Limb (tissue), 2 donors: ENCODE data around the gene AAK1.
"Not testable (repeated sequence)": the region's sequence is repeated elsewhere in the genome, so short reads cannot be mapped to it uniquely, and the experiment has no call there.

Experiments
- DNase-seq, 2 donors: peaks; one replicate each; pipeline ENCODE4 v3.0.0-alpha.2; 2016; ENCODE audit errors: extremely low spot score in 2 of 2

The AAK1 gene

DNA sequence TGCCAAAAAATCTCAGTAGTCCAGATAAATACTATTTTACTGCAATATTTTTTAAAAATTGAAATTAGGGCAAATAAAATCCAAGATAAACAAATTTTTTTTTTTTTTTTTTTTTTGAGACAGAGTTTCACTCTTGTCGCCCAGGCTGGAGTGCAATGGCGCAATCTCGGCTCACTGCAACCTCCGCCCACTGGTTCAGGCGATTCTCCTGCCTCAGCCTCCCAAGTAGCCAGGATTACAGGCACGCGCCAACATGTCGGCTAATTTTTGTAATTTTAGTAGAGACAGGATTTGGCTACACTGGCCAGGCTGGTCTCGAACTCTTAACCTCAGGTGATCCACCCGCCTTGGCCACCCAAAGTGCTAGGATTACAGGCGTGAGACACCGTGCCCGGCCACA lies 68.2 kb downstream of the AAK1 start:
- DNase-seq, result not testable (repeated sequence)

DNA sequence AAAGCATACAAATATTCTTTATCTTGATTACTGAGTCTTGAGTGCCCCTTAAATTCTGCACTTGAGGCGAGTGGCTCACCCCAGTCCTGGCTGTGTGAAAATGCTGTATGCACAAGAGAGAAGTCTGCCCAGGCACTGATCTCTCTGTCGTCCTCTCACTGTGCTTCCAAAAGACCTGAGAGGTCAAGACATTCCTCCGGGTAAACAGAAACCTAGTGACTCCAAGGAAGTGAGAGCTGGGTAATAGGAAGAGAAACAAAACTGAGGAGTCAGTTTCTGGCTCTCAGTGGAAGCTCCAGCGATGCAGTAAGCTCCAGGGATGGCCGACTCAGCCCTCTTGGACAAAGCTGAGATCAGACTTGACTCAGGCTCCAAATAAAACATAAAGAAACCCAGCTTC lies 70.9 kb downstream of the AAK1 start:
- no peak for DNase-seq

DNA sequence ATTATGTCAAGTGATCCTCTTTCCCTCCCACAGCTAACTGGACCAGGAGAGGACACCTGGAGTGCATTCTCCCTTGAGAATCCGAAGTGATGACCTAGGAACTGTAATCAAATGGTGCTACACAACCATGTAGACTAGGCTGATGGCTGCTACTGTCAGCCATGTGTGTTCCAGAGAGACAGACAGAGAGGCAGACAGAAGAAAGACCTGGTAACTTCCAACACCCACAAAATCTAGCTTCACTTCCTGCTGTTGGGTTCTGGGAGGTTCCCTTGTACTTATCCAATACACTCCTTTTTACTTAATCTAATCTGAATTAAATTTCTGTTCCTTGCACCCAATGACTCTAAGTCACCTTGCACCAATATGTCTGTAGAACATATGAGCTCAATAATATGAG lies 72.3 kb downstream of the AAK1 start:
- DNase-seq, result no peak

DNA sequence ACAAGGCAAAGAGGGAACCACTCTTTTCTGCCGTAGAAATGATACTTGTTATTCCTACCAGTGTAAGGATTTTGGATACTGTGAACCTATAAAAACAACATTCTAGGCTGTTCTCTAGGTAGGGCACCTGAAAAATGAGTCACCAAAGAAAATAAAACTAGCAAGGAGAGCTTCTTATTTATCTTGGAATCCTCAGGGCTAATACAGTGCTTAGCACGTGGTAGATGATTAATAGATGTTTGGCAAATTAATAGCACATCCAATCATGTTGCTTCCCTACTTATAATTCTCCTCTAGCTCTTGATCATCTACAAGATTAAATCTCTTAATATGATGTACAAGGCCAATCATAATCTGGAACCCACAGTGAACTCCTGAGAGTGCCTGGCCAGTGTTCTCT lies 73.1 kb downstream of the AAK1 start:
- no peak for DNase-seq

DNA sequence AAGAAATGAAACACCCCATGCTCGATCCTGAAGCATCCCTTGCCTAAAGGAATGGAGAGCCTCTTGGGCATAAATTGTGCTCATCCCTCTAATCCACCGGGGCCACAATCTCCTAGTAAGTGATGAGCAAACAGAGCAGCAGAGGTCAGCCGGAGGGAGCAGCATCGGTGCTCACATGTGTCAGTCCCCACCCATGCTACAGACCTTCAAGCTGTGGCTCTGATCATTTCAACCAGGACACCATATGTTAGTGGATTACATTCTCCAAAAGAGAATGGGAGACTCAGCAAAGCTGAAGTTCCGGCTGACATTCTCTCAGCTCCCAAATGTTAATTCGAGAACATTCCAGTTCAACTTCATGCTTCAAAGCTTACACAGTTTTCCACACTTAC lies 75.6 kb downstream of the AAK1 start:
- no peak for DNase-seq

DNA sequence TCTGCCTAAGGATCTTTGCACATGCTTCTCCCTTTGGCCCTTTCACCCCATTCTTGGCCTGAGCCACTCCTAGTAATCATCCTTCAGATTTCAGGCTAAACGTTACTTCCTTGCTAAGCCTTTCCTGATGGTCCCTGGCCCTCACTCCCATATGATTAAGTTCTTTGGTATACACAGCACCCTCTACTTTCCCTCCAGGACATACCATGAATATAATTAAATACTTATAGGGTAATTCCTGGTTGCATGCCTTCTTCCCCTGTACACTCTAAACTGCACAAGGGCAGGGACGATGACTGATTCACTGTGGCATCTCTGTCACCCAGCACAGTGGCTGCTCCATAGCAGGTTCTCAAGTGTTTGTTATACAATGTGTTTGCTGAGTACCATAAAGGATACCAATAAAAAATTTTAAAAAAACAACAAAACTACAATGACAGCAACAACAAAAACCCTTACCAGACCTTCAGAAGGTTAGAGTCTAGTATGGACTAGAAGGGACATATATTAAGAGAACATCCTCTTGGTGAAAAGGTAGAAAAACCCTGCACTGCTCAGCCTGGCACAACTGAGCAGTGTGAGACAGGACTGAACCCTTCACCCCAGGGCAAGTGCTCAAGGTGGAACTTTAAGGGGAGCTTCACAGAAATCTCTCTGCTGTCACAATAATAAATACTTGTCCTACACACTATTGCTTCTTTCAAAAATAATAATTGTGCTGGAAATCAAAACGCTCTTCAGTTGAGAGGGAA lies 76.2 kb downstream of the AAK1 start:
- no peak for DNase-seq

DNA sequence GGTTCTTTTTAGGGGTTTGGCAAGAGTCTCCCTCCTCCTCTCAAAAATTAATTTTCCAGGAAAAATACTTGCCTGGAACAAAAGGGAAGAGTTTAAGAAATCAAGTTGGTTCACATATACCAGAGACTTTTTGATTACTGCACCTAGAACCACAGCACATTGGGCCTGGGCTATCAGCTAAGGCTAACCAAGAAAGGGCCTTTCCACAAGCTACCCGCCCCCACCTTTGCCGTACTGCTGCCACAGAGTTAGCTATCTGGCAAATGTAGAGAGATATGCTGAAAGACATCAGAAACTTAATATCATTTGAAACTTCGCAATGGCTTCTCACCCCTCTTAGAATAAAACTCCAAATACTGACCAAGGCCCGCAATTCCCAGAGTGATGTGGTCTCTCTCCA lies 76.9 kb downstream of the AAK1 start:
- DNase-seq, result no peak

DNA sequence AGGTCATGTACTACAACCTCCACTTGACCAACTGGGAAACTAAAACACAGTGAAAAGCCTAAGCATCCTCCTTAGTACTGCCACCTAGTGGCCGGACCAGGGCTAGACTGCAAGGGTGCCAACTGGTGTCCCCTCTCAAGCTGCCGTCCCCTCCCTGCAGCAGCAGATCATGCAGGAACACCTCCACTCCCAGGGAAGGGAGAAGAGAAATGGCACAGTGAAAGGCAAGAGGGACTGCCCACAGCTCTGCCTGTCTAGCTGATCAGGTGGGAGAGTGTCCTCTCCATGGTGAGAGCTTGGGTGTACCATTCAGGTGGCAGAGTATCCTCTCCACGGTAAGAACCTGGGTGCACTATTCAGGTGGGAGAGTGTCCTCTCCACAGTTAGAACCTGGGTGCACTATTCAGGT lies 78.1 kb downstream of the AAK1 start:
- DNase-seq, result peak in 1 of 2 donors; percentile 56

DNA sequence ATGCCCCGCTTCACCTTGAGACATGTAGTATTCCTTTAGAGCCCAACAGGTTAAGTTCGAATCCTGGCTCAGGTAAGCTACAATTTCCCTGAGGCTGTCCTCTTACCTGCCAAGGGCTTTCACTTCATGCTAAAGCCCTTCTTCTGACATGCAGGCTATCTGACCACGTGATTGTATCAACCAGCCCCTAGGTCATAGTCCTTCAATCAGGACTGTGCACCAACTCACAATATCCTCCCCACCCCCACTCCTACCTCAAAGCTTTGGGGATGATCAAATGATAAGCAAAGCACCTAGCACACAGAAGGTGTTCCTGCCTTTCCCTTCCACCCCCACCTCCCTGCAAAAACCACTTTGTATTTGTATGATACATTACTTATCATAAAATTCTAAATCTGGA lies 78.9 kb downstream of the AAK1 start:
- no peak for DNase-seq

DNA sequence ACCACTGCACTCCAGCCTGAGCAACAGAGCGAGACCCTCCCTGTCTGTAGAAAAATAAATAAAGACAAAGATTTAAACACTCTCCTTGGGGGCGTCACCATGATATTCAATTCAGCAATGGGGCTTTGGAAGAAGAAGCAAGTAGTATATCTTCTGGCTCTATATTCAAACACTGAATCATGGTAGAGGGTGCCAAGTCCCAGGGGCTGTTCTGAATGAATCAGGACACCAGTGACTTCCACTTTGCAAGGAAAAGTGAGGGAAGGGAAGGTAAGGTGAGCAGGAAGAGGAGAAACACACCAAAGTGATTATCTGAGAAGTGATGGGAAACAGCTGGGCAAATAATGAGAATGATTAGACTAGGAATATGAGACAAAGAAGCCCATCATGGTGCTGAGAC lies 80.5 kb downstream of the AAK1 start:
- DNase-seq, result no peak

DNA sequence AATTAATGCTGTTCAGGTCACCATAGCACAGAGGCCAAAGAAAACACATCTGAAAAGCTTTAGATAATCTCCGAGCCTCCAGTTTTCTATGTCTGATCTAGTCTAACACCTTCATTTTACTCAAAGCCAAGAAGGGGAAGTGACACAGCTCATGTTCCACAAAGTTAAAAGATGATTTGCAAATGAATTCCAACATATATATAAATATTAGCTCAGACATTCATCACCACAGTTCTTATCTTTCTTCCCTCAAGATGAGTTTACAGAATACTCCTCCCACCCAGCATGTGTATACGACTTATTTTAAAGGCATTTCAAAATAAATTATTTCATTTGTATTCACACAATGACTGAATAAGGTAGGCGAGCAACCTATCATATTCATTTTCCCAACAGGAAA lies 82.4 kb downstream of the AAK1 start:
- no peak for DNase-seq

DNA sequence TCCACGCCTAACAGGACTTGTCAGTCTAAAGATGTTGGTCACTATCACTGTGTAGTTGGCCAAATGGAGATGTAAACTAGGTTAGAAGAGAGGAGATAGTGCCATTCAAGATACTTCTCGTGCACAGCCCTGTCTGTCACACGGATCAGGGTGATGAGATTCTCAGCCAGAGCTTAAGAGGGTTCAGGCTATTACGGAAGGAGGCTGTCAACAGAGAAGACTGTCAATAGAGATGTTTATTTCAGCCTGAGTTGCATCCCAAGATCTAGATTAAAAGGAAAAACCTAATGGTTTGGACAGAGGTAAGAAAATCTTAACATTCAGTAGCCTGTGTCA lies 83.4 kb downstream of the AAK1 start:
- DNase-seq, result no peak

DNA sequence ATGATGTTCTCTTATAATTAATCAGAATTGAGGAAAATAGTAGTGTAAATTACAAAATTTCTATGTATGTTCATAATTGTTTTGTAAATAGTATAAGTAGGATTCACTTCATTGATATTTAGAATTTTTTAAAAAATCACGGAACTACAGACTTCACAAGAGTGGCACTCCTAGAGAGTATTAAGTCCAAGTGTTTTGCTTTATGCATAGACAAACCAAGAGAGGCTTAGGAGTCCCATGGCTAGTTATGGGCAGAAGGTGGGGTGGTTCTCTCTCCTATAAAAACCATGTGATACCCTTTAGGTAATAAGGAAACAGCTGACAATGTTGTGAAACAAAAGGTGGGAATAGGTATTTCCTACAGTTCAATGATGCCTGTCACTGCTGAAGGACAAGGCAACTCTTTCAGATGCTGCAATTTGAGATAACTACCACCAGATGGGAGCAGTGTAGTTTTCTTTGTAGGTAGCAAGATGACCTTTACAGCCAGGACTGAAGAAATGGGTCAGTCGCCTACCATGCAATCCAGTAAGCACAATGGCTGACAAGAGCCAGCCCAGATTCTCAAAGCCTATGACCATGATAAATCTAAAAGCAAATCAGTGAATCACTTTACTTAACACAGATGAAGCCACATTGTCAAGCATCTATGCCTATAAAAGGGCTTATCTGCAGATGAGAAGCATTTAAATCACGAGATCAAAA lies 83.9 kb downstream of the AAK1 start:
- DNase-seq, result no peak

DNA sequence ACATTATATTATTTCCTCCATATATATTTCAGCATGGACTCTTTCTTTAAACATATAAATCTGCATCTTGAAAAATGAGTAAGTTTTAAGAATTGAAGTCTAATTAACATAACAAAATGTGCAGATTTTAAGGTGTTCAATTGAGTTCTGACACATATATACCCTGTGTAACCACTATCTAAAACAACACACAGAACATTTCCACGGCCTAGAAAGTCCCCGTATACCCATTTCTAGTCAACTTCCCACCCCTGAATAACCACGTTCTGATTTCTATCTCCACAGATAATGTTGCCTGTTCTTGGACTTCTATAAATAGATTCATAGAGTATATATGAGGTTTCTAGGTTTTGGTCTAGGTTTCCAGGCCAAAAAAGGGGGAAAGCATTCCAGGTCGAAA lies 87.5 kb downstream of the AAK1 start:
- no peak for DNase-seq

DNA sequence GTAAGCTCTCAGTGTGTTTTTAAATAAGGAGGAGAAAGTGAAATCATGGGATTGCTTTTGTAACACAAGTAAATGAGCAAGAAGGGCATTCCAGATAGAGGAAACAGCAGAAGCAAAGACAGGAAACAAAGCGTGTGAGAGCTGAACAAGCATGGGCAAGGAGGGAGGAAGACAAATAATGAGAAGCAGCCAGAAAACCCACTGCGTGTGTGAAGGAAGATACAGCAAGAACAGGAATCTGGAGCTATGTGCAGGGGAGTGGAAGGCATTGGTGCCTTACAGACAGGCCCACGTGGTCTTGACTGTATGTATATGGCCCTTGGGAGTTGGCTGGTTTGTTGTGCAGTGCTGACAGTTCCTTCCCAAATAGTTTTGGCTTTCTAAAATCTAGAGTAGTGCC lies 88.6 kb downstream of the AAK1 start:
- DNase-seq, result no peak

DNA sequence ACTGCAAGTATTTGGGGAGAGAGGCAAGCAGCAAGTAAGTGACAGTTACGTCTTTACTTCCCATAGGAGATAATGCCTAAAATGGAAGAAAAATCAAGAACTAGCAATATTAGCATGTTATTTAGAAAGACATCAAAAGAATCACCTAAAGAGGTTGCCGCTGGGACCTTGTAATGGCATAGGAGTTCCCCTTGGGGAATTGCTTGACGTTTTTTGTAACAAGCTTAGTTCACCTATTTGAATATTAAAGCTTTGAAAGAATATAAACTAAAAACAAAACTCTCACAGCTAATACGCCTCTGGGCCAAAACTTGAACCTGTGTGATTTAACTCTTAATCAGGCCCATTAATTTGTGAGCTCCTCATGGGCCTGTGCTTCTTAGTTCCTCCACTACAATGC lies 89.0 kb downstream of the AAK1 start:
- DNase-seq, result no peak

DNA sequence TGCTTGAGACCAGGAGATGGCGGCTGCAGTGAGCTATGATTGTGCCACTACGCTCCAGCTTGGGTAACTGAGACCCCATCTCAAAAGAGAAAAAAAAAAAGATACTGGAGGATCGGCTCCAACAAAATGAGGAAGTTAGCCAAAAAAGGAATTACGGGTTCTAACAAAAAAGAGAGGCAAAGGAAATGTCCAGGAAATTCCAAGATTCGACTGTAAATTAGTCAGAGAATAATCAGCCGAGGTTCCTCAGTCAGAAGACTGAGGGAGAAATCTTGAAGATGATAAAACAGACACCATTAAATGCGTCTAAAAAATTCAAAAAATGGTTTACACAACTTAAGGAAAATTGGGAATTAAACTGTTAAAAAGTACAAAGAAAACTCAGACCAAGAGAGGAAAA lies 89.5 kb downstream of the AAK1 start:
- DNase-seq, result no peak

DNA sequence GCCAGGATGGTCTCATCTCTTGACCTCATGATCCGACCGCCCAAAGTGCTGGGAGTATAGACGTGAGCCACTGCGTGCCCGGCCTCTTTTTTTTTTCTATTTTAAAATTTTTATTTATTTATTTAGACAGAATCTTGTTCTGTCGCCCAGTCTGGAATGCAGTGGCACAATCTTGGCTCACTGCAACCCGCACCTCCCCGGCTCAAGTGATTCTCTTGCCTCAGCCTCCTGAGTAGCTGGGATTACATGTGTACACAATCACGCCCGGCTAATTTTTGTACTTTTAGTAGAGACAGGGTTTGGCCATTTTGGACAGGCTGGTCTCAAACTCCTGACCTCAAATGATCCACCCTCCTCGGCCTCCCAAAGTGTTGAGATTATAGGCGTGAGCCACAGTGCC lies 93.0 kb downstream of the AAK1 start:
- DNase-seq, result not testable (repeated sequence)

DNA sequence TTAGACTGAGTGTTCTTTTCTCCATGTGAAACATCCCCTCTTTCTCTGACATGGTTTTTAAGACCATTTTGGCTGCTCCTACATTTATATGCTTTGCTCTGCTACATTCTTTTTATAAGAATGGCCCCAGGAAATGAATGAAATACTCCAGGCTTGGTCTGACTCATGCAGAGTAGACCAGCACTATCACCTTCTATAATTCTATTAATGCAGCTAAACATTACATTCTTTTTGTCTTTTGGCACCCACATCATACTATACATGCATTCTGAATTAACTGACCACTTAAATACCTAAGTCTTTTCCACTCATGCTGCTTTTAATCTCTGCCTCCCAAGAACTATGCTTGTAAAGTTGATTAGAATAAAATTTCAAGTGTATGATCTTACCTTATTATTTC lies 94.1 kb downstream of the AAK1 start:
- no peak for DNase-seq

DNA sequence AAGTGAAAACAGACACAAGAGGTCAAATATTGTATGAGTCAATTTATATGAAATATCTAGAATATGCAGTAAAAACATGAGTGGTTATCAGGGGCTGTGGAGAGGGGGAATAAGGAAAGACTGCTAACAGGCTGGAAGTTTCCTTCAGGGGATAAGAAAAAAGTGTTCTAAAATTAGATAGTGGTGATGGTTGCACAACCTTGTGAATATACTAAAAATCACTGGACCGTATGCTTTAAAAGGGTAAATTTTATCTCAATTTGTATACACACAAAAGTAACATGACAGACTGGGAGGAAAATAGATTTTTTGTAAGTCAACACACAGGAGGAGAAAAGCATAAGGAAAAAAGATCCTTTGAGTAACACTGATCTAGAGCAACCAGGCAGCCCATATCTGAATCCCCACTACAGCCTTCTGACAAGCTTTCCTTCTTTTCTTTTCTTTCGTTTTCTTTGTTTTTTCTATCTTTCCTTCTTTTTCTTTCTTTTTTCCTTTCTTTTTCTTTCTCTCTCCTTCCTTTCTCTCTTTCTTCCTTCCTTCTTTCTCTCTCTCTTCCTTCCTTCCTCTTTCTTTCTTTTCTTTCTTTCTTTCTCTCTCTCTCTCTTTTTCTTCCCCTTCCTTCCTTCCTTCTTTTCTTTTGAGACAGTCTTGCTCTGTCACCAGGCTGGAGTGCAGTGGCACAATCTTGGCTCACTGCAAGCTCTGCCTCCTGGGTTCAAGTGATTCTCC lies 95.4 kb downstream of the AAK1 start:
- DNase-seq, result no peak

DNA sequence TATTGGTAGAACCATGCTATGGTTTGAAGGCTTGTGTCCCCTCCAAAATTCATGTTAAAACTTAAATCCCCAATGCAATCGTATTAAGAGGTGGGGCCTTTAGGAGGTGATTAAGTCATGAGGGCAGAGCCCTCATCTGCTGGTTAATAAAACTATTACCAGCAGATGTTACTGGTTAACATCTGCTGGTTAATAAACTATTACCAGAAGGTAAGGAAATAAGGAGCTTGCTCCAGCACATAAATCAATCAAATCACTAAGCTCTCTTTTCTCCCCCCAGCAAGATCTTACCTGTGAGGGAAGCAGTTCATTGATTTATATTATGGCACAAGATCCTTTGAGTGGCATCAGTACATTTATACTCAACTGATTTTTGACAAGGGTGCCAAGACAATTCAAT lies 96.9 kb downstream of the AAK1 start:
- DNase-seq, result no peak

DNA sequence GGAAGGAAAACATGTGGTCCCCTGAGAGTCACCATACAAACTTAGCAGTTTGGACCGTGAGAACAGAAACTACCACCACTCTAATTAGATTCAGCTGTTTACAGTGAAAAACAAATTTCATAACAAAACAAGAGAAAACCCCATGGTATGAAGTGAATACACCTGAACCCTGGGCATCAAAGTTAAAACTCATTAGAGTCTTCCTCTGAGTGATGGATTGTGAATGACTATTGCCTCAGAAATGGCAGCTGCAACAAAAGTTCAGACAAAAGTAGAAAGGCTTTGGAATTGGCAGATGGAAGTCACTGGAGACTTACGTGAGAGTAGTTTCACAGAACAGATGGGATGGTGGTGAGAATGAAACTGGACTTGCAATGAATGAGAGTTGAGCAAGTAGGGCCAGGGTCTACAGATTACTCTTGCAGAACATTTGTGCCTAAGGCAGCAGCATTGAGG lies 98.0 kb downstream of the AAK1 start:
- peak in 1 of 2 donors; percentile 10 for DNase-seq

DNA sequence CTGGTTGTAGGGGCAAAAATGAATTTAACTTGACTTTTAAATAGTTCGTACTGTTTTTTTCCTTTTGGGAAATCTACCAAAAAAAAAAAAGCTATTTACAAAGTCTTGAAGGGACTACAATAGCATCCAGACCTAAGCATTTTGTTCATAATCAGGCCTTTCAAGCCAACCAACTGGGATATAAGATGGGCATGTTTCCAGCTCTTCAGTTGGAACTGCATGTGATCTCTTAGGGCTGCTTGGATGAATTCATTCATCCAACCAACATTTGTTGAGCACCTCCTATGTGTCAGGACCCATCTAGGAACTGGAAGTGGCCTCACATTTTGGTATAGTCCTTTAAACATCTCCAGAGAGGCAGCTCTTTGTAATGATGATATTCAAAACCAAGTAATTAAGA lies 98.6 kb downstream of the AAK1 start:
- no peak for DNase-seq
